ENCODE measurements around the gene SGPP1. TPM values are rescaled to one million over a fixed set of nuclear protein-coding genes. Genes with fewer than 3 reads are reported as not detected.

SGPP1 gene
- total RNA-seq, 1 experiment from 2014 or later = 20.8 TPM

DNA sequence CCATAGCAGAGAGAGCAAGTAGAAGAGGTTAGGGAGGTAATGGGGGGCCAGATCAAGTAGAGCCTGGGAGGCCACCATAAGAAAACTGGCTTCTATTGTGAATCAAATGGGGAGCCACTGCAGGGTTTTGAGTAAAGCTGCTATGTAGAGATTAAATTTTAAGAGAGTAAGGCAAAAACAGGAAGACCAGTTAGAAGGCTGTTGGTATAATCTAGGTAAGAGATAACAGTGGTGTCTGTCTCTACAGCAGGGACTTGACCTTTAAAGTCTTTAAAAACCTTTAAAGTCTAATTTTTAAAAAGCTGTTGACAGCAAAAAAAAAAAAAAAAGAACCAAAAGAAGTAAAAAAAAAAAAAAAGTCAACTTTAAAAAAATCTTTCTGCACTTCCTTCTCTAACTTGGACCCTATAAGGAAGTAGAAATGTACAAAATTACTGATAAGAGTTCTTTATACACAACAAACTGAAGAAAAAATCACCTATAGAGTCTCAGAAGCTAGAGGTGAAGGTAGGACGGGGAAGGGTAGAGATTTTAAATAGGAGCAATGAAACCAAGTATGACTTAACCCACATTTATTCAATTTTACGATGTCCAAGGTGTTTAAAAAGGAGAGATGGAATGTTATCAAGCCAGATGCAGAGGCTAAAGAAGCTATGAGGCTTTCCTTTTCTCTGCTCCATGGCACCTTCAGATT is 26.1 kb downstream of the SGPP1 start:
- Mint-ChIP-seq H3K9me3 (ENCODE audit: unreplicated experiment) (no peaks in the 10 kb centered on the region), H3K36me3 (ENCODE audit: insufficient read depth, unreplicated experiment) (no peaks in the 10 kb centered on the region), H3K27me3 (ENCODE audit: insufficient read depth, unreplicated experiment) (no peaks in the 10 kb centered on the region), H3K27ac (ENCODE audit: low read depth, unreplicated experiment) (no peak overlapping the region), H3K4me1 (ENCODE audit: insufficient read depth, unreplicated experiment) (no peaks in the 10 kb centered on the region), H3K4me3 (ENCODE audit: unreplicated experiment) (no peak overlapping the region)
- BruUV-seq (replicated peaks) = no TSS peak
- ChIA-PET CTCF (interaction anchor here (0.6 kb wide), 1 partner anchor 62 kb away, joined by 3 read pairs; no protein-coding TSS in a partner anchor), POLR2A (no interaction called here)
- no peak for TF ChIP-seq CTCF (IDR thresholded peaks at IDR 0.05; ENCODE audit: unreplicated experiment)
- DNase-seq (ENCODE audit: unreplicated experiment) = no peak
- intact Hi-C loops (cut with micrococcal nuclease) = no loop called here

DNA sequence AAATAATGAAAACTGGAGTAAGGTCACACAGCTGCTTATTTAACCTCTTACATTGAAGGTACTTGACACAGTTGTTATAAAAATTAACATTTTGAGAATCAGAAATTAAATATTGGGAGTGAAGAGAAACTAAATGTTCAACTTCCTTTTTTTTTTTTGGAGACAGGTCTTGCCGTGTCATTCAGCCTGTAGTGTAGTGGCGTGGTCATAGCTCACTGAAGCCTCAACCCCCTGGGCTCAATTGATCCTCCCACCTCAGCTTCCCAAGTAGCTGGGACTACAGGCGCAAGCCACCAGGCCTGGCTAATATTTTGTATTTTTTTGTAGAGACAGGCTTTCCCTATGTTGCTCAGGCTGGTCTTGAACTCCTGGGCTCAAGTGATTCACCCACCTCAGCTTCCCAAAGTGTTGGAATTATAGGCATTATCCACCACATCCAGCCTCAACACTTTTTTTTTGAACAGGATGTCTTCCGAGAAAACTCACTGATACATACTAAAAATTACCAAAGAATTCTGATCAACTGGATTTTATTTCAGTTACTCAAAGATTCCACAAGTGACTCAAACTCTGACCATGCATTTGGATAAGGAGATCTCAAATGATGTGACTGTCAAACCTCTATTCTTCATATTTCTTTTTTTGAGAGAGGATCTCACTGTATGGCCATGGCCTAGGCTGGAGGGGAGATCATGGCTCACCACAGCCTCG is 35.4 kb downstream of the SGPP1 start:
- H3K4me1 Mint-ChIP-seq (ENCODE audit: insufficient read depth, unreplicated experiment) = no peaks in the 10 kb centered on the region
- H3K27me3 Mint-ChIP-seq (ENCODE audit: insufficient read depth, unreplicated experiment) = no peaks in the 10 kb centered on the region
- POLR2A ChIA-PET = interaction anchor here (0.7 to 1.1 kb wide), 2 partner anchors 15 to 115 kb away, joined by 4 to 5 read pairs; no protein-coding TSS in a partner anchor
- CTCF ChIA-PET = interaction anchor here (0.7 kb wide), 1 partner anchor 86 kb away, joined by 4 read pairs; no protein-coding TSS in a partner anchor
- TF ChIP-seq CTCF (IDR thresholded peaks at IDR 0.05; ENCODE audit: unreplicated experiment) = no peak
- intact Hi-C loops (cut with micrococcal nuclease) = no loop called here
- no peaks in the 10 kb centered on the region for H3K9me3 Mint-ChIP-seq (ENCODE audit: unreplicated experiment)
- H3K36me3 Mint-ChIP-seq (ENCODE audit: insufficient read depth, unreplicated experiment) = no peaks in the 10 kb centered on the region
- no peak overlapping the region for H3K27ac Mint-ChIP-seq (ENCODE audit: low read depth, unreplicated experiment)
- no peak overlapping the region for H3K4me3 Mint-ChIP-seq (ENCODE audit: unreplicated experiment)
- DNase-seq (ENCODE audit: unreplicated experiment) = no peak
- no TSS peak for BruUV-seq (replicated peaks)

DNA sequence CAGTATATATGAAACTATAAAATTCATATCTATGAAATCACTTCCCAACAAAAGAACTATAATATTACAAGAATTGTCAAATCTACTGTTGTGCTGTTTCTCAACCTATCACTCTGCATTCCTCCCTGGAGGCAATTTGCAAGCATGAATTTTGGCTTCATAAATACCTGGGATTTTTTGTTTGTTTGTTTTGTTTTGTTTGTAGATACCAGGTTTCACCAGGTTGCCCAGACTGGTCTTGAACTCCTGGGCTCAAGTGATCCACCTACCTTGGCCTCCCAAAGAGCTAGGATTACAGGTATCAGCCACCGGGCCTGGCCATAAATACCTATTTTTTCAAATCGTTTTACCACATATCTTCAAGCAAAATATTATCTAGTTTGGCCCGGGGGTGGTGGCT is 38.7 kb downstream of the SGPP1 start:
- no peak for TF ChIP-seq CTCF (IDR thresholded peaks at IDR 0.05; ENCODE audit: unreplicated experiment)
- intact Hi-C loops (cut with micrococcal nuclease) = no loop called here
- Mint-ChIP-seq H3K27me3 (ENCODE audit: insufficient read depth, unreplicated experiment) (no peaks in the 10 kb centered on the region), H3K4me3 (ENCODE audit: unreplicated experiment) (no peak overlapping the region), H3K27ac (ENCODE audit: low read depth, unreplicated experiment) (no peak overlapping the region), H3K36me3 (ENCODE audit: insufficient read depth, unreplicated experiment) (no peaks in the 10 kb centered on the region), H3K9me3 (ENCODE audit: unreplicated experiment) (no peaks in the 10 kb centered on the region), H3K4me1 (ENCODE audit: insufficient read depth, unreplicated experiment) (no peaks in the 10 kb centered on the region)
- no peak for DNase-seq (ENCODE audit: unreplicated experiment)
- no TSS peak for BruUV-seq (replicated peaks)
- ChIA-PET CTCF (interaction anchor here (0.7 kb wide), 2 partner anchors 10 to 196 kb away, joined by 3 read pairs; no protein-coding TSS in a partner anchor), POLR2A (no interaction called here)

DNA sequence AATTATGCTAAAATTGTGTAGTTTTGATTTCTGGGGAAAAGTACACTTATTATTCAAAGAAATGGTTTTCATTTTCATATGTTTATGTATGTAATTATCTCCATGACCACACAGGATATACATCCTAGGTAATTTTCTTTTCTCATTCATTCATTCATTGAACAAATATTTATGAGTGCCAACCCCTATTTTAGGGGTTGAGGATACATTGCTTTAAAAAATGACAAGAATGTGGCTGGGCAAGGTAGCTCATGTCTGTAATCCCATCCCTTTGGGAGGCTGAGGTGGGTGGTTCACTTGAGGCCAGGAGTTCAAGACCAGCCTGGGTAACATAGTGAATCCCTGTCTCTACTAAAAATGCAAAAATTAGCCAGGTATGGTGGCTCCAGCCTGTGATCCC is 40.9 kb downstream of the SGPP1 start:
- Mint-ChIP-seq H3K27me3 (ENCODE audit: insufficient read depth, unreplicated experiment) (no peaks in the 10 kb centered on the region), H3K4me3 (ENCODE audit: unreplicated experiment) (no peak overlapping the region), H3K4me1 (ENCODE audit: insufficient read depth, unreplicated experiment) (no peaks in the 10 kb centered on the region), H3K36me3 (ENCODE audit: insufficient read depth, unreplicated experiment) (no peaks in the 10 kb centered on the region), H3K27ac (ENCODE audit: low read depth, unreplicated experiment) (no peak overlapping the region), H3K9me3 (ENCODE audit: unreplicated experiment) (no peaks in the 10 kb centered on the region)
- no peak for TF ChIP-seq CTCF (IDR thresholded peaks at IDR 0.05; ENCODE audit: unreplicated experiment)
- DNase-seq (ENCODE audit: unreplicated experiment) = no peak
- ChIA-PET POLR2A (interaction anchor here (1.3 kb wide), 1 partner anchor 45 kb away, joined by 4 read pairs; no protein-coding TSS in a partner anchor), CTCF (interaction anchor here (1.2 to 1.6 kb wide), 2 partner anchors 45 to 83 kb away, joined by 4 read pairs; partner anchors contain the start of gene WDR89)
- intact Hi-C loops (cut with micrococcal nuclease) = no loop called here
- BruUV-seq (replicated peaks) = no TSS peak

Measured in MCF 10A (cell line).